Smooth muscle cell (in vitro differentiated cells): ENCODE data around the gene CYP2D6. TPM values are rescaled to one million over a fixed set of nuclear protein-coding genes. Genes with fewer than 3 reads are reported as not detected.
A peak's percentile ranks its signal among the peaks of the same experiment; 100 is the strongest.

Source experiments
- DNase-seq: peaks from one replicate; lab custom pipeline; 2025; ENCODE audit not compliant: unreplicated experiment; lab: John Stamatoyannopoulos, UW
- H2AFZ ChIP-seq: fragments of 200-600 bp; sonication (generic); 2 replicates; pipeline ENCODE4 v1.6.0; 2016; ENCODE audit warnings: antibody characterized with exemption, low read depth, mild to moderate bottlenecking
- H3F3A ChIP-seq: fragments of 200-600 bp; sonication (generic); 2 replicates; pipeline ENCODE4 v1.6.0; 2017; ENCODE audit warnings: antibody characterized with exemption, low read depth
- H3K27ac ChIP-seq: fragments of 200-600 bp; sonication (generic); 2 replicates; pipeline ENCODE4 v1.5.1; 2016; ENCODE audit warnings: low read depth, mild to moderate bottlenecking
- H3K27me3 ChIP-seq: fragments of 200-600 bp; sonication (generic); 2 replicates; pipeline ENCODE4 v1.6.1; 2016; ENCODE audit warnings: low read depth, mild to moderate bottlenecking
- H3K36me3 ChIP-seq: fragments of 200-600 bp; sonication (generic); 2 replicates; pipeline ENCODE4 v1.5.1; 2016; ENCODE audit warnings: low read depth
- H3K4me1 ChIP-seq: fragments of 200-600 bp; sonication (generic); 2 replicates; pipeline ENCODE4 v1.5.1; 2016; ENCODE audit warnings: low read depth
- H3K4me2 ChIP-seq: fragments of 200-600 bp; sonication (generic); 2 replicates; pipeline ENCODE4 v1.6.0; 2016; ENCODE audit warnings: mild to moderate bottlenecking
- H3K4me3 ChIP-seq: fragments of 200-600 bp; sonication (generic); 2 replicates; pipeline ENCODE4 v1.5.1; 2016; ENCODE audit warnings: mild to moderate bottlenecking
- H3K79me2 ChIP-seq: fragments of 200-600 bp; sonication (generic); 2 replicates; pipeline ENCODE4 v1.6.0; 2016; ENCODE audit warnings: low read depth, mild to moderate bottlenecking
- H3K9ac ChIP-seq: fragments of 200-600 bp; sonication (generic); 2 replicates; pipeline ENCODE4 v1.6.0; 2016; ENCODE audit warnings: low read depth
- H3K9me3 ChIP-seq: fragments of 200-600 bp; sonication (generic); replicated peaks from 2 replicates; pipeline ENCODE4 v1.5.1; 2016; ENCODE audit warnings: low read depth
- H4K20me1 ChIP-seq: fragments of 200-600 bp; sonication (generic); 2 replicates; pipeline ENCODE4 v1.6.0; 2016; ENCODE audit warnings: low read depth
- CTCF ChIP-seq: fragments of 200-600 bp; sonication (generic); IDR thresholded peaks from 2 replicates; pipeline ENCODE4 v1.5.1; 2017; ENCODE audit warnings: borderline replicate concordance, mild to moderate bottlenecking, antibody characterized with exemption; ENCODE audit not compliant: insufficient read depth, poor library complexity, severe bottlenecking
- WGBS: methylation state at CpG from one replicate; pipeline ENCODE4 v1.1.7; 2016; ENCODE audit warnings: low lambda C conversion rate; 5-methylcytosine and 5-hydroxymethylcytosine counted together
- polyA plus RNA-seq: library from polyadenylated mRNA; unstranded; fragments of >200 nt; fragmentation: Nextera tagmentation; extraction: Ambion mirVana; gene quantifications from 2 replicates; pipeline ENCODE4 v1.2.1, GENCODE V29; 2016
- total RNA-seq: library from RNA; depleted of rRNA; stranded (reverse); fragments of >200 nt; gene quantifications from 2 replicates; pipeline ENCODE4 v1.2.3, GENCODE V29; 2014

CYP2D6 gene
- total and polyA plus RNA-seq, 2 experiments from 2014 or later = 0.41 to 0.63 TPM

DNA sequence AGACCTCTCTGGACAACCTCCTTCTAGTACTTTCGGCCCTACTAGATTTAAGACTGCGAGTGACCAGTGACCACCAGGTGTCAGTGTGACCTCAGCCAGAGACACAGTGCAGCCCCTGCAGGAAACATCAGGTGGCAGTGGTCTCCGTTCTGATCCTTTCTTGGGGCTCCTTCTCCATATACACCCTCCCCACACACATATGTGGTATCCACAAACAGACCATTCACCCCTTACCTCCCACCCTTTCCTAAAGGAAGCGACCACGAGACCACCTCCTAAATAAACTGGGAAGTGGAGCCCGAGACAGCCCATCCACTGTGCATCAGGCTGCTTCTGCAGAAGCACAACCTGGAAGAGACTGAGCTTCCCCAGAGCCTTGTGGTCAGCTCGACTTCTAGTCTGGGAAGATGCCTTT, 38.5 kb upstream of the CYP2D6 start:
- no peaks in the 10 kb centered on the region for H3K36me3 ChIP-seq
- no peaks in the 10 kb centered on the region for H3K9me3 ChIP-seq
- no peak overlapping the region for H3K9ac ChIP-seq
- H3K79me2 ChIP-seq = peaks cover 7% of the 10 kb centered on the region
- TF ChIP-seq CTCF = peak; percentile 98
- no peak for DNase-seq
- H2AFZ ChIP-seq = no peak overlapping the region
- peaks cover 69% of the 10 kb centered on the region for H4K20me1 ChIP-seq
- H3K4me3 ChIP-seq = no peak overlapping the region
- no peak overlapping the region for H3K4me2 ChIP-seq
- no peaks in the 10 kb centered on the region for H3K27me3 ChIP-seq
- H3K4me1 ChIP-seq = peaks cover 6% of the 10 kb centered on the region
- peaks cover 21% of the 10 kb centered on the region for H3F3A ChIP-seq
- 38% methylated on average over 7 of the region's 7 CpGs for WGBS
- H3K27ac ChIP-seq = no peak overlapping the region

- no peak overlapping the region for H3K27ac ChIP-seq
- WGBS = 95% methylated on average over 15 of the region's 15 CpGs
- no peaks in the 10 kb centered on the region for H3K9me3 ChIP-seq
- H3K79me2 ChIP-seq = peaks cover 7% of the 10 kb centered on the region
- no peak overlapping the region for H3K9ac ChIP-seq
- peaks cover 21% of the 10 kb centered on the region for H3F3A ChIP-seq
- no peak overlapping the region for H2AFZ ChIP-seq
- peaks cover 67% of the 10 kb centered on the region for H4K20me1 ChIP-seq
- H3K4me1 ChIP-seq = peaks cover 6% of the 10 kb centered on the region
- DNase-seq = no peak
- TF ChIP-seq CTCF = no peak
- H3K27me3 ChIP-seq = no peaks in the 10 kb centered on the region
- no peak overlapping the region for H3K4me2 ChIP-seq
- H3K36me3 ChIP-seq = no peaks in the 10 kb centered on the region
- H3K4me3 ChIP-seq = no peak overlapping the region
Observed at GRCh38 chr22:42168476-42168875, 37.9 kb upstream of the CYP2D6 start.

DNA sequence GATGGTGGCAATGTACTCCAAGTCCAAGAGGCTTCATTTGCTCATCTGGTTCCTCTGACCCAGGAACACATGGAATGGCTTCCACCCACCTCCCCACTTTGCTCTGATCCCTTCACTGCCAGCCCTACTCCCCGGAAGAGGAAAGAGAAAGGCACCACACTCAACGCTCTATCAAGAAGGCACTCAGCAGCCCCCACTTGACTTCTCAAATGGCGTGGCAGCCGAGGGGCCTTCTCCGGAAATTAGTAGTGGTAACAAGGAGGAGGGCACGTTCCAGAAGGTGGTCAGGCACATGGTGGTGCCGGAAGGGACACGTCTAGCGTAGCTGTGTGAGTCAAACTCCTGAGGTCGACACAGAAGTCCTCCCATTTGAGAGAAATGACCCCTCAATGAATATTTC, 36.5 kb upstream of the CYP2D6 start:
- TF ChIP-seq CTCF = no peak
- Histone ChIP-seq H3K27me3 (no peaks in the 10 kb centered on the region), H2AFZ (no peak overlapping the region), H3F3A (peaks cover 9% of the 10 kb centered on the region), H3K36me3 (no peaks in the 10 kb centered on the region), H4K20me1 (peaks cover 54% of the 10 kb centered on the region), H3K9me3 (no peaks in the 10 kb centered on the region), H3K4me1 (no peaks in the 10 kb centered on the region), H3K79me2 (peaks cover 7% of the 10 kb centered on the region), H3K9ac (no peak overlapping the region), H3K4me3 (no peak overlapping the region), H3K27ac (no peak overlapping the region), H3K4me2 (no peak overlapping the region)
- WGBS = 89% methylated on average over 10 of the region's 10 CpGs
- DNase-seq = no peak

GRCh38 chr22:42164901-42165300, 34.3 kb upstream of the CYP2D6 start:
- no peak for DNase-seq
- Histone ChIP-seq H3K9me3 (no peaks in the 10 kb centered on the region), H3K4me2 (no peak overlapping the region), H3K36me3 (no peaks in the 10 kb centered on the region), H3K27me3 (no peaks in the 10 kb centered on the region), H2AFZ (no peak overlapping the region), H3K4me1 (no peaks in the 10 kb centered on the region), H4K20me1 (peaks cover 38% of the 10 kb centered on the region), H3K27ac (no peak overlapping the region), H3K9ac (no peak overlapping the region), H3K79me2 (peaks cover 3% of the 10 kb centered on the region), H3K4me3 (no peak overlapping the region), H3F3A (no peaks in the 10 kb centered on the region)
- 99% methylated on average over 5 of the region's 5 CpGs for WGBS
- no peak for TF ChIP-seq CTCF
